HepG2 (cell line): ENCODE measurements around the gene CAMK2G.

Experiments
- AGO2 ChIP-seq: fragments of 200-400 bp; formaldehyde crosslinking; optimal IDR thresholded peaks from 2 replicates; pipeline ENCODE3; 2017; ENCODE audit warnings: mild to moderate bottlenecking, low read depth, low read length, moderate library complexity
- AKAP8 ChIP-seq: sonication (generic); formaldehyde crosslinking; IDR thresholded peaks from 2 replicates; pipeline ENCODE4 v1.5.1; 2020; ENCODE audit warnings: mild to moderate bottlenecking, missing genetic modification reagents
- ATF1 ChIP-seq: IDR thresholded peaks from 2 replicates; pipeline ENCODE4 v1.6.1; 2016; ENCODE audit warnings: mild to moderate bottlenecking, control low read depth
- NR3C1 ChIP-seq: sonication (generic); formaldehyde crosslinking; IDR thresholded peaks from 2 replicates; pipeline ENCODE4 v1.4.0; 2020; ENCODE audit warnings: missing genetic modification reagents
- POLR2A ChIP-seq, 2 experiments: IDR thresholded peaks; 2 replicates each; pipeline ENCODE4 v1.6.1; 2011; ENCODE audit warnings: low read depth in 2 of 2, low read length in 2 of 2, mild to moderate bottlenecking in 1 of 2, moderate library complexity in 1 of 2; ENCODE audit not compliant: insufficient read depth in 1 of 2

GRCh38 chr10:73818402-73818801 is 56.0 kb downstream of the CAMK2G start:
- TF ChIP-seq POLR2A (IDR thresholded peaks at IDR 0.05; ENCODE audit: insufficient read depth in 1 of 2, low read depth in 2 of 2, low read length in 2 of 2) (no peak), ATF1 (no peak), AKAP8 (CRISPR knock-in tag) (no peak), NR3C1 (CRISPR knock-in tag) (no peak), AGO2 (no peak)
